Panc1 (cell line): ENCODE data around the gene FLG2. TPM values are rescaled to one million over a fixed set of nuclear protein-coding genes. Genes with fewer than 3 reads are reported as not detected.

Experiments used
- ATAC-seq: fragments of 200-7000 bp; cut with Tn5 transposase; 2 replicates; pipeline ENCODE4 v1.9.1; 2020; ENCODE audit warnings: mild to moderate bottlenecking, moderate library complexity
- BruUV-seq: library from RNA; stranded (reverse); fragments of 400-500 nt; replicated peaks from 2 replicates; lab custom pipeline; 2021; lab: Mats Ljungman, UMichigan
- CTCF ChIA-PET: fragments of 300-600 bp; sonication (Branson Sonifier 250); formaldehyde crosslinking; loops from one replicate; lab custom pipeline; 2022; ENCODE audit warnings: antibody characterized with exemption; lab: Charles Lee
- POLR2A ChIA-PET: fragments of 300-600 bp; sonication (Branson Sonifier 250); formaldehyde crosslinking; loops from one replicate; lab custom pipeline; 2022; ENCODE audit warnings: antibody characterized with exemption; lab: Charles Lee
- DNase-seq: peaks from one replicate; pipeline ENCODE4 v3.0.0-alpha.2; 2010; ENCODE audit warnings: low read depth, low spot score
- H3K27ac ChIP-seq: 2 replicates; pipeline ENCODE4 v1.5.1; 2011; ENCODE audit warnings: mild to moderate bottlenecking, low read length, inconsistent platforms
- H3K27me3 ChIP-seq: fragments of 200-500 bp; sonication (Bioruptor generic); 2 replicates; pipeline ENCODE4 v1.6.0; 2014; ENCODE audit warnings: low read length, inconsistent platforms; ENCODE audit not compliant: control insufficient read depth, insufficient read depth
- H3K36me3 ChIP-seq: fragments of 200-500 bp; sonication (Bioruptor generic); 2 replicates; pipeline ENCODE4 v1.5.1; 2014; ENCODE audit warnings: inconsistent platforms, mild to moderate bottlenecking, low read length, moderate library complexity; ENCODE audit not compliant: control insufficient read depth, insufficient read depth
- H3K4me1 ChIP-seq: 2 replicates; pipeline ENCODE4 v1.5.1; 2011; ENCODE audit warnings: inconsistent platforms, mild to moderate bottlenecking, low read length, moderate library complexity; ENCODE audit not compliant: control insufficient read depth, insufficient read depth
- H3K4me3 ChIP-seq, 2 experiments: 2 replicates each; pipeline ENCODE4 v1.5.1; 2011 to 2012; ENCODE audit warnings: low read depth in 2 of 2, low read length in 2 of 2, mild to moderate bottlenecking in 2 of 2, inconsistent platforms in 1 of 2, moderate library complexity in 1 of 2
- H3K9me3 ChIP-seq: fragments of 200-500 bp; sonication (Bioruptor generic); 2 replicates; pipeline ENCODE4 v1.5.1; 2014; ENCODE audit warnings: low read depth, mild to moderate bottlenecking, inconsistent platforms, low read length, moderate library complexity; ENCODE audit not compliant: control insufficient read depth, insufficient read depth
- POLR2AphosphoS5 ChIP-seq: IDR thresholded peaks from 2 replicates; pipeline ENCODE4 v1.6.1; 2012; ENCODE audit warnings: mild to moderate bottlenecking, low read depth, low read length, moderate library complexity
- SIN3A ChIP-seq: IDR thresholded peaks from 2 replicates; pipeline ENCODE4 v1.6.1; 2012; ENCODE audit warnings: low read depth, mild to moderate bottlenecking, low read length, moderate library complexity, borderline replicate concordance; ENCODE audit not compliant: insufficient read depth
- TCF7L2 ChIP-seq: IDR thresholded peaks from 2 replicates; pipeline ENCODE4 v1.6.1; 2011; ENCODE audit warnings: mild to moderate bottlenecking, low read depth, low read length, inconsistent platforms
- in situ Hi-C: cut with HindIII; loops from 2 replicates; pipeline ENCODE4 v1.10.0; 2016; ENCODE audit warnings: low sequenced_read_pairs, low pct_unique_long_range_greater_than_20kb
- intact Hi-C: fragments of 100-400 bp; cut with micrococcal nuclease; formaldehyde crosslinking; loops from one replicate; pipeline ENCODE4 v1.10.0; 2022; ENCODE audit not compliant: unreplicated experiment
- total RNA-seq: library from RNA; stranded (reverse); gene quantifications from one replicate; pipeline ENCODE4 v1.2.1, GENCODE V29; 2021; ENCODE audit not compliant: unreplicated experiment
- TF ChIP-seq, protein P1 (sequence below), 2 experiments: IDR thresholded peaks; 2 replicates each; pipeline ENCODE4 v1.6.1; 2011 to 2012; ENCODE audit warnings: low read depth in 2 of 2, control low read depth in 1 of 2, low read length in 1 of 2, mild to moderate bottlenecking in 1 of 2, moderate library complexity in 1 of 2; ENCODE audit not compliant: insufficient read depth in 1 of 2
- TF ChIP-seq, protein P2 (sequence below): fragments of 450-650 bp; IDR thresholded peaks from 2 replicates; pipeline ENCODE4 v1.5.1; 2017; ENCODE audit warnings: mild to moderate bottlenecking

FLG2 gene
- total RNA-seq, 1 experiment from 2014 or later = not detected

DNA sequence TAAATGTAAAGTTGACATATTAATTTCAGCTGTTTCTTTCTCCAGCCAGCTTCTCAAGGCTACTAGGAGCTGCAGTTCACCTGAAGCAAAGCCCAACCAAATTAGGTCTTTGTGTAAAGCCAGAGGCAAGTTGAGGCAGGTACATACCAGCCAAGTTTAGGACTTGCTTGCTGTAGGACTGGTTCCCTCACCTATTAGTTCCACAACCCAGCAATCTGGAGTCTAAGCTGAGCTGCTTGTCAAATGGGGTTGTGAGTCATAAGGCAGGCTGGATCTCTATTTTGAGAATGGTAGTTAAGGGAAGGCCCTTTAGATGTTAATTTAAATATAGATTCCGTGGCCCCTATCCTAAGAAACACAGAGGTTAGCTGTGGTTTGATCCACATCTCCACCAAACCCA lies 7.6 kb upstream of the FLG2 start:
- ATAC-seq = no peak
- Histone ChIP-seq H3K36me3 (no peaks in the 10 kb centered on the region), H3K4me1 (no peaks in the 10 kb centered on the region), H3K27ac (no peak overlapping the region), H3K9me3 (peaks cover 3% of the 10 kb centered on the region; the same call in 1 of the 2 replicates), H3K4me3 (no peak overlapping the region), H3K27me3 (no peaks in the 10 kb centered on the region; the same call in 1 of the 2 replicates)
- no TSS peak for BruUV-seq
- TF ChIP-seq TCF7L2 (no peak), SIN3A (no peak)
- TF ChIP-seq, protein P1, sequence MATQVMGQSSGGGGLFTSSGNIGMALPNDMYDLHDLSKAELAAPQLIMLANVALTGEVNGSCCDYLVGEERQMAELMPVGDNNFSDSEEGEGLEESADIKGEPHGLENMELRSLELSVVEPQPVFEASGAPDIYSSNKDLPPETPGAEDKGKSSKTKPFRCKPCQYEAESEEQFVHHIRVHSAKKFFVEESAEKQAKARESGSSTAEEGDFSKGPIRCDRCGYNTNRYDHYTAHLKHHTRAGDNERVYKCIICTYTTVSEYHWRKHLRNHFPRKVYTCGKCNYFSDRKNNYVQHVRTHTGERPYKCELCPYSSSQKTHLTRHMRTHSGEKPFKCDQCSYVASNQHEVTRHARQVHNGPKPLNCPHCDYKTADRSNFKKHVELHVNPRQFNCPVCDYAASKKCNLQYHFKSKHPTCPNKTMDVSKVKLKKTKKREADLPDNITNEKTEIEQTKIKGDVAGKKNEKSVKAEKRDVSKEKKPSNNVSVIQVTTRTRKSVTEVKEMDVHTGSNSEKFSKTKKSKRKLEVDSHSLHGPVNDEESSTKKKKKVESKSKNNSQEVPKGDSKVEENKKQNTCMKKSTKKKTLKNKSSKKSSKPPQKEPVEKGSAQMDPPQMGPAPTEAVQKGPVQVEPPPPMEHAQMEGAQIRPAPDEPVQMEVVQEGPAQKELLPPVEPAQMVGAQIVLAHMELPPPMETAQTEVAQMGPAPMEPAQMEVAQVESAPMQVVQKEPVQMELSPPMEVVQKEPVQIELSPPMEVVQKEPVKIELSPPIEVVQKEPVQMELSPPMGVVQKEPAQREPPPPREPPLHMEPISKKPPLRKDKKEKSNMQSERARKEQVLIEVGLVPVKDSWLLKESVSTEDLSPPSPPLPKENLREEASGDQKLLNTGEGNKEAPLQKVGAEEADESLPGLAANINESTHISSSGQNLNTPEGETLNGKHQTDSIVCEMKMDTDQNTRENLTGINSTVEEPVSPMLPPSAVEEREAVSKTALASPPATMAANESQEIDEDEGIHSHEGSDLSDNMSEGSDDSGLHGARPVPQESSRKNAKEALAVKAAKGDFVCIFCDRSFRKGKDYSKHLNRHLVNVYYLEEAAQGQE (IDR thresholded peaks at IDR 0.05; ENCODE audit: insufficient read depth in 1 of 2, low read depth in 2 of 2, low read length in 1 of 2) = no peak
- no peak for DNase-seq
- intact Hi-C loops (no loop called here), in situ Hi-C loops (no loop called here)
- CTCF ChIA-PET = no interaction called here
- POLR2A ChIA-PET = no interaction called here

- BruUV-seq = no TSS peak
- no peak for TF ChIP-seq TCF7L2
- TF ChIP-seq, protein P2, sequence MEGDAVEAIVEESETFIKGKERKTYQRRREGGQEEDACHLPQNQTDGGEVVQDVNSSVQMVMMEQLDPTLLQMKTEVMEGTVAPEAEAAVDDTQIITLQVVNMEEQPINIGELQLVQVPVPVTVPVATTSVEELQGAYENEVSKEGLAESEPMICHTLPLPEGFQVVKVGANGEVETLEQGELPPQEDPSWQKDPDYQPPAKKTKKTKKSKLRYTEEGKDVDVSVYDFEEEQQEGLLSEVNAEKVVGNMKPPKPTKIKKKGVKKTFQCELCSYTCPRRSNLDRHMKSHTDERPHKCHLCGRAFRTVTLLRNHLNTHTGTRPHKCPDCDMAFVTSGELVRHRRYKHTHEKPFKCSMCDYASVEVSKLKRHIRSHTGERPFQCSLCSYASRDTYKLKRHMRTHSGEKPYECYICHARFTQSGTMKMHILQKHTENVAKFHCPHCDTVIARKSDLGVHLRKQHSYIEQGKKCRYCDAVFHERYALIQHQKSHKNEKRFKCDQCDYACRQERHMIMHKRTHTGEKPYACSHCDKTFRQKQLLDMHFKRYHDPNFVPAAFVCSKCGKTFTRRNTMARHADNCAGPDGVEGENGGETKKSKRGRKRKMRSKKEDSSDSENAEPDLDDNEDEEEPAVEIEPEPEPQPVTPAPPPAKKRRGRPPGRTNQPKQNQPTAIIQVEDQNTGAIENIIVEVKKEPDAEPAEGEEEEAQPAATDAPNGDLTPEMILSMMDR = no peak
- TF ChIP-seq POLR2AphosphoS5 = no peak
- TF ChIP-seq, protein P1 (IDR thresholded peaks at IDR 0.05; ENCODE audit: insufficient read depth in 1 of 2, low read depth in 2 of 2, low read length in 1 of 2) = no peak
- no peak for TF ChIP-seq SIN3A
- in situ Hi-C loops (no loop called here), intact Hi-C loops (no loop called here)
- ATAC-seq (no peak), DNase-seq (no peak)
- no peak overlapping the region for H3K4me3 ChIP-seq
- no peak overlapping the region for H3K27ac ChIP-seq
- no peaks in the 10 kb centered on the region for H3K36me3 ChIP-seq
- no peaks in the 10 kb centered on the region for H3K27me3 ChIP-seq
- ChIA-PET POLR2A (no interaction called here), CTCF (no interaction called here)
- no peaks in the 10 kb centered on the region for H3K4me1 ChIP-seq
- no peaks in the 10 kb centered on the region for H3K9me3 ChIP-seq
Observed at GRCh38 chr1:152356736-152357135, 3.1 kb downstream of the FLG2 start.
